Loucy (cell line): ENCODE measurements around the gene CCS.
"Not testable (repeated sequence)": the region's sequence is repeated elsewhere in the genome, so short reads cannot be mapped to it uniquely, and the experiment has no call there.

ENCODE experiments used
- H2AFZ ChIP-seq: fragments of 200-600 bp; sonication (generic); 2 replicates; pipeline ENCODE4 v1.6.0; 2016; ENCODE audit warnings: antibody characterized with exemption, mild to moderate bottlenecking, low read length, moderate library complexity
- H3F3A ChIP-seq: fragments of 200-600 bp; 2 replicates; pipeline ENCODE4 v1.6.0; 2016; ENCODE audit warnings: antibody characterized with exemption, low read depth, mild to moderate bottlenecking
- H3K27me3 ChIP-seq: fragments of 200-600 bp; sonication (generic); 2 replicates; pipeline ENCODE4 v1.6.1; 2014; ENCODE audit warnings: low read length, mild to moderate bottlenecking; ENCODE audit not compliant: insufficient read depth, poor library complexity, severe bottlenecking
- H3K36me3 ChIP-seq: fragments of 200-600 bp; sonication (generic); 2 replicates; pipeline ENCODE4 v1.6.1; 2016; ENCODE audit warnings: low read length; ENCODE audit not compliant: insufficient read depth
- H3K4me1 ChIP-seq: fragments of 200-600 bp; sonication (generic); 2 replicates; pipeline ENCODE4 v1.5.1; 2014; ENCODE audit warnings: low read length, mild to moderate bottlenecking; ENCODE audit not compliant: insufficient read depth, poor library complexity, severe bottlenecking
- H3K4me2 ChIP-seq: fragments of 200-600 bp; sonication (generic); 2 replicates; pipeline ENCODE4 v1.6.0; 2014; ENCODE audit warnings: antibody characterized with exemption, low read length, low read depth, mild to moderate bottlenecking; ENCODE audit not compliant: poor library complexity, severe bottlenecking
- H3K4me3 ChIP-seq: fragments of 200-600 bp; sonication (generic); 2 replicates; pipeline ENCODE4 v1.5.1; 2014; ENCODE audit warnings: low read length, mild to moderate bottlenecking, mixed read lengths; ENCODE audit not compliant: poor library complexity, severe bottlenecking
- H3K79me2 ChIP-seq: fragments of 200-600 bp; sonication (generic); 2 replicates; pipeline ENCODE4 v1.6.1; 2014; ENCODE audit warnings: low read length; ENCODE audit not compliant: insufficient read depth
- H3K9ac ChIP-seq: fragments of 200-600 bp; sonication (generic); 2 replicates; pipeline ENCODE4 v1.6.0; 2014; ENCODE audit warnings: mild to moderate bottlenecking, low read depth, low read length, moderate library complexity; ENCODE audit not compliant: poor library complexity, severe bottlenecking
- H3K9me2 ChIP-seq: fragments of 200-600 bp; sonication (generic); replicated peaks from 2 replicates; pipeline ENCODE4 v1.6.1; 2016; ENCODE audit warnings: low read depth, low read length, mixed read lengths
- H3K9me3 ChIP-seq: fragments of 200-600 bp; sonication (generic); 2 replicates; pipeline ENCODE4 v1.6.1; 2014; ENCODE audit warnings: mild to moderate bottlenecking, antibody characterized with exemption, low read length, low read depth; ENCODE audit not compliant: insufficient read depth
- H4K20me1 ChIP-seq: fragments of 200-600 bp; sonication (generic); 2 replicates; pipeline ENCODE4 v1.6.0; 2014; ENCODE audit warnings: antibody characterized with exemption, low read length, mild to moderate bottlenecking; ENCODE audit not compliant: insufficient read depth, poor library complexity, severe bottlenecking
- CTCF ChIP-seq: fragments of 200-600 bp; sonication (generic); conservative IDR thresholded peaks from 2 replicates; pipeline ENCODE4 v1.5.1; 2014; ENCODE audit warnings: mild to moderate bottlenecking, antibody characterized with exemption, low read length
- EZH2phosphoT487 ChIP-seq: fragments of 200-600 bp; IDR thresholded peaks from 2 replicates; pipeline ENCODE4 v1.6.1; 2018; ENCODE audit warnings: antibody characterized with exemption, mild to moderate bottlenecking, moderate library complexity, borderline replicate concordance

Gene CCS

GRCh38 chr11:66579017-66579606, 13.9 kb upstream of the CCS start:
- Histone ChIP-seq H3K9me3 (no peaks in the 10 kb centered on the region; the same call in 1 of the 2 replicates), H4K20me1 (no peaks in the 10 kb centered on the region), H3K4me3 (no peak overlapping the region), H3K4me2 (no peak overlapping the region), H3K79me2 (no peaks in the 10 kb centered on the region), H3K27me3 (no peaks in the 10 kb centered on the region), H2AFZ (peak overlapping the region; percentile 49; the same call in 1 of the 2 replicates), H3K9me2 (no peaks in the 10 kb centered on the region), H3K4me1 (no peaks in the 10 kb centered on the region), H3F3A (no peaks in the 10 kb centered on the region), H3K9ac (no peak overlapping the region), H3K36me3 (no peaks in the 10 kb centered on the region)
- TF ChIP-seq CTCF (peak; percentile 86), EZH2phosphoT487 (no peak)

GRCh38 chr11:66580803-66581202, 12.2 kb upstream of the CCS start:
- no peaks in the 10 kb centered on the region for H3F3A ChIP-seq
- H3K9me3 ChIP-seq: no peaks in the 10 kb centered on the region; the same call in 1 of the 2 replicates
- no peak overlapping the region for H2AFZ ChIP-seq
- H3K4me3 ChIP-seq: no peak overlapping the region
- no peak overlapping the region for H3K4me2 ChIP-seq
- H3K9me2 ChIP-seq: no peaks in the 10 kb centered on the region
- no peaks in the 10 kb centered on the region for H3K79me2 ChIP-seq
- no peaks in the 10 kb centered on the region for H4K20me1 ChIP-seq
- H3K9ac ChIP-seq: no peak overlapping the region
- H3K36me3 ChIP-seq: no peaks in the 10 kb centered on the region
- no peaks in the 10 kb centered on the region for H3K27me3 ChIP-seq
- TF ChIP-seq CTCF: no peak
- TF ChIP-seq EZH2phosphoT487: no peak
- H3K4me1 ChIP-seq: no peaks in the 10 kb centered on the region

- H2AFZ ChIP-seq: no peak overlapping the region
- H3K9me3 ChIP-seq: no peaks in the 10 kb centered on the region; the same call in 1 of the 2 replicates
- H3K36me3 ChIP-seq: no peaks in the 10 kb centered on the region
- H3F3A ChIP-seq: no peaks in the 10 kb centered on the region
- H4K20me1 ChIP-seq: no peaks in the 10 kb centered on the region
- no peaks in the 10 kb centered on the region for H3K79me2 ChIP-seq
- H3K4me1 ChIP-seq: no peaks in the 10 kb centered on the region
- H3K9me2 ChIP-seq: no peaks in the 10 kb centered on the region
- H3K9ac ChIP-seq: no peak overlapping the region
- H3K27me3 ChIP-seq: no peaks in the 10 kb centered on the region
- no peak overlapping the region for H3K4me2 ChIP-seq
- TF ChIP-seq EZH2phosphoT487 (no peak), CTCF (no peak)
- H3K4me3 ChIP-seq: no peak overlapping the region
Measured at GRCh38 chr11:66581261-66581660, 11.7 kb upstream of the CCS start.

- H3K9ac ChIP-seq, H4K20me1 ChIP-seq, H3K79me2 ChIP-seq, H3K4me2 ChIP-seq, H2AFZ ChIP-seq, H3K9me3 ChIP-seq, H3F3A ChIP-seq, H3K9me2 ChIP-seq, H3K27me3 ChIP-seq, H3K4me3 ChIP-seq, H3K36me3 ChIP-seq, H3K4me1 ChIP-seq: not testable (repeated sequence)
Measured at GRCh38 chr11:66582565-66583147, 10.3 kb upstream of the CCS start.

- not testable (repeated sequence) for H3K4me1 ChIP-seq, H3K27me3 ChIP-seq, H3K79me2 ChIP-seq, H3K9me3 ChIP-seq, H3K4me2 ChIP-seq, H2AFZ ChIP-seq, H3F3A ChIP-seq, H3K36me3 ChIP-seq, H3K9me2 ChIP-seq, H3K9ac ChIP-seq, H4K20me1 ChIP-seq, H3K4me3 ChIP-seq
Measured at GRCh38 chr11:66585447-66585846, 7.5 kb upstream of the CCS start.
